ENCODE measurements around the gene FARP1.

FARP1 gene

GRCh38 chr13:98175043-98175442 is 32.1 kb downstream of the FARP1 start:
- no peak for FAIRE-seq
- no peak for DNase-seq (ENCODE audit: low spot score)

GRCh38 chr13:98175823-98176222 is 32.9 kb downstream of the FARP1 start:
- FAIRE-seq (no peak), DNase-seq (ENCODE audit: low spot score) (no peak)

- FAIRE-seq (no peak), DNase-seq (ENCODE audit: low spot score) (no peak)
Observed at GRCh38 chr13:98176777-98177608, 34.1 kb downstream of the FARP1 start, which contains the start of gene RNF113B. RNF113B (minus strand) TSS chr13:98177269; CDS start chr13:98177236, 33 bp downstream.

GRCh38 chr13:98180092-98180491 is 37.2 kb downstream of the FARP1 start:
- FAIRE-seq (no peak), DNase-seq (ENCODE audit: low spot score) (no peak)

GRCh38 chr13:98181111-98181815 is 38.4 kb downstream of the FARP1 start:
- FAIRE-seq = no peak

GRCh38 chr13:98182153-98182552 is 39.3 kb downstream of the FARP1 start:
- FAIRE-seq (no peak), DNase-seq (ENCODE audit: low spot score) (no peak)

More at GRCh38 chr13:98181111-98181815, 38.4 kb downstream of the FARP1 start:
- no peak for DNase-seq (ENCODE audit: low spot score)

- DNase-seq (ENCODE audit: low spot score) (no peak), FAIRE-seq (peak; percentile 44)
Observed at GRCh38 chr13:98182589-98182988, 39.7 kb downstream of the FARP1 start.

GRCh38 chr13:98184792-98185191 is 41.9 kb downstream of the FARP1 start:
- FAIRE-seq = no peak

GRCh38 chr13:98187155-98187964 is 44.5 kb downstream of the FARP1 start:
- DNase-seq (ENCODE audit: low spot score) (no peak), FAIRE-seq (no peak)

More at GRCh38 chr13:98184792-98185191, 41.9 kb downstream of the FARP1 start:
- DNase-seq (ENCODE audit: low spot score) = no peak

GRCh38 chr13:98187965-98188261 is 45.0 kb downstream of the FARP1 start:
- FAIRE-seq = no peak
- DNase-seq (ENCODE audit: low spot score) = no peak

GRCh38 chr13:98188544-98189166 is 45.8 kb downstream of the FARP1 start:
- DNase-seq (ENCODE audit: low spot score) (no peak), FAIRE-seq (no peak)

- DNase-seq (ENCODE audit: low spot score) (no peak), FAIRE-seq (peak; percentile 78)
Observed at GRCh38 chr13:98189841-98190505, 47.1 kb downstream of the FARP1 start.

GRCh38 chr13:98190889-98191444 is 48.1 kb downstream of the FARP1 start:
- no peak for FAIRE-seq

GRCh38 chr13:98192008-98192407 is 49.1 kb downstream of the FARP1 start:
- FAIRE-seq (no peak), DNase-seq (ENCODE audit: low spot score) (no peak)

More at GRCh38 chr13:98190889-98191444, 48.1 kb downstream of the FARP1 start:
- DNase-seq (ENCODE audit: low spot score) = no peak

- FAIRE-seq = no peak
- DNase-seq (ENCODE audit: low spot score) = no peak
Observed at GRCh38 chr13:98195054-98195791, 52.3 kb downstream of the FARP1 start.

- DNase-seq (ENCODE audit: low spot score) (no peak), FAIRE-seq (no peak)
Observed at GRCh38 chr13:98198683-98199082, 55.8 kb downstream of the FARP1 start.

- FAIRE-seq = no peak
Observed at GRCh38 chr13:98199480-98199879, 56.6 kb downstream of the FARP1 start.

GRCh38 chr13:98200211-98200878 is 57.5 kb downstream of the FARP1 start:
- no peak for DNase-seq (ENCODE audit: low spot score)
- FAIRE-seq = no peak

More at GRCh38 chr13:98199480-98199879, 56.6 kb downstream of the FARP1 start:
- DNase-seq (ENCODE audit: low spot score) = no peak

GRCh38 chr13:98201189-98201588 is 58.3 kb downstream of the FARP1 start:
- no peak for FAIRE-seq
- DNase-seq (ENCODE audit: low spot score) = no peak
